GM18951 (cell line): ENCODE measurements around the gene VPREB3.

Experiments used
- POLR2A ChIP-seq: IDR thresholded peaks from 4 replicates; pipeline ENCODE4 v1.6.1; 2011; ENCODE audit warnings: mild to moderate bottlenecking; ENCODE audit not compliant: insufficient read length, insufficient read depth; ENCODE audit errors: extremely low read depth
- in situ Hi-C: fragments of 300-500 bp; cut with MboI; formaldehyde crosslinking; loops from one replicate; pipeline ENCODE4 v1.12.0; 2022; ENCODE audit warnings: low sequenced_read_pairs, mixed read lengths, inconsistent platforms; ENCODE audit not compliant: unreplicated experiment

Gene VPREB3

GRCh38 chr22:23787910-23788309 lies 33.7 kb upstream of the VPREB3 start:
- in situ Hi-C loops, result no loop called here
- no peak for TF ChIP-seq POLR2A

- no peak for TF ChIP-seq POLR2A
- in situ Hi-C loops, result no loop called here
These were observed 33.3 kb upstream of the VPREB3 start for GRCh38 chr22:23787600-23787896.

- in situ Hi-C loops, result no loop called here
- peak; percentile 77 for TF ChIP-seq POLR2A
These were observed 32.8 kb upstream of the VPREB3 start, which contains the start of gene SMARCB1 for GRCh38 chr22:23786752-23787599. Gene SMARCB1, plus strand, starts transcription at chr22:23786966. Its CDS starts 204 bp downstream, at chr22:23787170.

GRCh38 chr22:23786261-23786710 lies 32.1 kb upstream of the VPREB3 start:
- in situ Hi-C loops, result no loop called here
- TF ChIP-seq POLR2A, result no peak

- in situ Hi-C loops, result no loop called here
- no peak for TF ChIP-seq POLR2A
These were observed 30.0 kb upstream of the VPREB3 start for GRCh38 chr22:23784215-23784732.

- in situ Hi-C loops, result no loop called here
- TF ChIP-seq POLR2A, result no peak
These were observed 29.3 kb upstream of the VPREB3 start for GRCh38 chr22:23783265-23784150.

GRCh38 chr22:23782703-23783102 lies 28.5 kb upstream of the VPREB3 start:
- no peak for TF ChIP-seq POLR2A
- in situ Hi-C loops, result no loop called here

GRCh38 chr22:23782252-23782651 lies 28.0 kb upstream of the VPREB3 start:
- TF ChIP-seq POLR2A, result no peak
- in situ Hi-C loops, result no loop called here

GRCh38 chr22:23781511-23782183 lies 27.4 kb upstream of the VPREB3 start:
- TF ChIP-seq POLR2A, result no peak
- in situ Hi-C loops, result no loop called here

GRCh38 chr22:23781065-23781464 lies 26.8 kb upstream of the VPREB3 start:
- no peak for TF ChIP-seq POLR2A
- in situ Hi-C loops, result no loop called here

- no peak for TF ChIP-seq POLR2A
- in situ Hi-C loops, result no loop called here
These were observed 26.0 kb upstream of the VPREB3 start for GRCh38 chr22:23780146-23780748.

- no peak for TF ChIP-seq POLR2A
- in situ Hi-C loops, result loop anchor here (10.0 kb wide), 1 partner anchor 55 kb away; the partner anchor contains the start of gene DERL3
These were observed 25.5 kb upstream of the VPREB3 start for GRCh38 chr22:23779731-23780130.
